GM21737 (cell line): ENCODE data around the gene TRPM5.
"Not testable (repeated sequence)": the region's sequence is repeated elsewhere in the genome, so short reads cannot be mapped to it uniquely, and the experiment has no call there.

Experiments
- ATAC-seq: cut with Tn5 transposase; IDR thresholded peaks from one replicate; pipeline ENCODE4 v1.9.1; 2021; ENCODE audit warnings: mild to moderate bottlenecking, moderate library complexity; ENCODE audit not compliant: unreplicated experiment

The TRPM5 gene

DNA sequence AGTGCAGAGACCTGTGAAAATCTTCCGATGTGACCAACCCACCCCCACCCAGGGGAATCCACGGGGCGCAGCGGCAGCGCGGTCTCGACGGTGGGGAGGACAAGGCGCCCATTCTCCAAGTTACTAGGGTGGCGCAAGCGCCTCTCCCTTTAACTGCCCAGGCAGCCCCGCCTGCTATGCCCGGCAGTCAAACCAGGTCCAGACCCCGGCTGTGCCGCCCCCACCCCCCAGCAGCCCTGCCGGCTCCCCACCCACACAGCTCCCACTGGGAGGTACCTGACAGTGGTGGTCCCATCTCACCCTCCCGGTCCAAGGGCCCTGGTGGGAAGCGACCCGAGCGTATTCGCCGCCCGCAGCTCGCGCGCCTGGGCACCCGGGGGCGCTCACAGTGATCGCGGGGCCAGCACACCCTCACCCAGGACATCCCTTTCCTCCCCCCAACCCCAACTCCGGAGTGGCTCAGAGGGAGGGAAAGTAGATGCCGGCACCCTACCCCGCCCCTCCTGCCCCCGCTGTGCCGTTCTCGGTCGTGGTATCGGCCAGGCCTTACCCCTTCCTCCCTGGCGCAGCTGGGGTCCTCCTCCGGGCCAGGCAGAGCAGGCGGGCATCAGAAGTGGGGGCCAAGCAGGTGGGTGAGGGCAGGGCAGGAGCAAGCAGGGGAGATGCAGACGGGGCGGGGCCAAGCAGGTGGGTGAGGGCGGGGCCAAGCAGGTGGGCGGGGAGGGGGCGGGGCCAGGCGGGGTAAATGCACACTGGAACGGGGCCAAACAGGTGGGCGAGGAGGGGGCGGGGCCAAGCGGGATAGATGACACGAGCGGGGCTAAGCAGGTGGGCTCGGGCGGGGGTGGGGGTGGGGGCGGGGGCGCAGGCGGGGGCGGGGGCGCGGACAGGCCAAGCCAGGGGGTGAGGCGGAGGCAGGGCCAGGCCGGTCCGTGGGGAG is at the start of gene TRPM5:
Gene TRPM5, minus strand, starts transcription at position 634 of the 940 bp plus-strand sequence. CDS start 21,478 bp downstream, outside the sequence.
- no peak for ATAC-seq

- ATAC-seq, result no peak
These were observed 44.8 kb upstream of the TRPM5 start for GRCh38 chr11:2489083-2489482.

DNA sequence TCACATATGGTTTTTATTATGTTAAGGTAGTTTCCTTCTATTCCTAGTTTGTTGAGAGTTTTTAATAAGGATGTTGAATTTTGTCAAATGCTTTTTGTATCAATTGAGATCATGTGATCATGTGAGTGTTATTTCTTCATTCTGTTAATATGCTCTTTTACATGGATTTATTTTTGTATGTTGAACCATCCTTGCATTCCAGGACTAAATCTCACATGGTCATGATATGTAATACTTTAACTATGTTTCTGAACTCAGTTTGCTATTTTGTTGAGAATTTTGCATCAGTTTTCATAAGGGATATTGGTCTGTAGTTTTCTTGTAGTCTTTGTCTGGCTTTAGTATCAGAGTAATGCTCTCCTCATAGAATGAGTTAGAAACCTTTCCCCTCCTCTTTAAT is 43.7 kb upstream of the TRPM5 start:
- ATAC-seq, result no peak

- no peak for ATAC-seq
These were observed 40.3 kb upstream of the TRPM5 start for GRCh38 chr11:2484576-2485125.

DNA sequence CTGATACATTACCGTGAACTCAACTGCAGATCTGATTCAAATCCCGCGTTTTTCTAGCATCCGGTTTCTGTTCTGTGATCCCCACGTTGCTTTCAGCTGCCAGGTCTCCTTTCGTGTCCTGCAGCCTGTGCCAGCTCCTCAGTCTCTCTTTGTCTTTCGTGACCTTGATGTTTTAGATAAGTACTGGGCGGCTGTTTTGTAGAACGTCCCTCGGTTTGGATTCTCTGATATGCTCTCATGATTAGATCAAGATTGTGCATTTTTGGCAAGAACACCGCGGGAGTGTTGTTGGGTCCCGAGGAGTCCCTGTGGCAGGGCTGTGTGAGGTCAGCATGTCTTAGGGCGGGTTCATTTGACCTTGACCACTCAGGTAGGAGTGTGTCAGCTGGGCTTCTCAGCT is 39.1 kb upstream of the TRPM5 start:
- ATAC-seq, result no peak

DNA sequence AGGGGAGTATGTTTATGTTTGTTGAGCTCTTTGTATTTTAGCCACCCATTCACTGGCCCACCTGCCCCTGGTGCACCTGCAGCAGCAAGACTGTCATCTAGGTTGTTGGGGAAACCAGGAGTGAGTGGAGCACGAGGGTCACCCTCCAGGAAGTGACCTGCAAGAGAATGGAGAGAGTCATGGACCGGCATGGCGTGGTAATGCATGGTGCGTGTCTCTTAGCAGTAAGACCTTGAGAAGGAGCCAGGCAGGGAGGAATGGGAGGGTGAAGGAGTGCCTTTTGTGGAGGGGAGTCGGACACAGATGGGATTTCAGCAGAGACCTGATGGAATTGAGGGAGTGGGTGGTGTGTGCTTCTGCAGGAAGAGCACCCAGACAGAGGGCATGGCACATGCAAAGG is 38.4 kb upstream of the TRPM5 start:
- ATAC-seq, result no peak

GRCh38 chr11:2482204-2482603 is 37.9 kb upstream of the TRPM5 start:
- no peak for ATAC-seq

DNA sequence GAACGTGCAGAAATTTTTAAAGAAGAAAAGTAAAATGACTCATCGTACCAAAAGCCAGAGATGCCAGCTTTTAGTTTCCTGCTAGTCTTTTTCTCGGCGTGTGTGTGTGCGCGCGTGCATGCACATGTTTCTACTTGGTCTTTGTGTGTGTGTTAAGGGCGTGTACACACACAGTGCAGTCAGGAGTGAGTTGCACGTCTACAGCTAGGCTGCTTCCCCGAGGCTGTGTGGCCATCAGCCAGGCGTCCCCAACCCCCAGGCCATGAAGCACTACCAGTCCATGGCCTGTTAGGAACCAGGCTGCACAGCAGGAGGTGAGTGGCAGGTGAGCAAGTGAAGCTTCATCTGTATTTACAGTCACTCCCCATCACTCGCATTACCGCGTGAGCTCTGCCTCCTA is 36.9 kb upstream of the TRPM5 start:
- no peak for ATAC-seq

- ATAC-seq, result no peak
These were observed 36.5 kb upstream of the TRPM5 start for GRCh38 chr11:2480874-2481220.

DNA sequence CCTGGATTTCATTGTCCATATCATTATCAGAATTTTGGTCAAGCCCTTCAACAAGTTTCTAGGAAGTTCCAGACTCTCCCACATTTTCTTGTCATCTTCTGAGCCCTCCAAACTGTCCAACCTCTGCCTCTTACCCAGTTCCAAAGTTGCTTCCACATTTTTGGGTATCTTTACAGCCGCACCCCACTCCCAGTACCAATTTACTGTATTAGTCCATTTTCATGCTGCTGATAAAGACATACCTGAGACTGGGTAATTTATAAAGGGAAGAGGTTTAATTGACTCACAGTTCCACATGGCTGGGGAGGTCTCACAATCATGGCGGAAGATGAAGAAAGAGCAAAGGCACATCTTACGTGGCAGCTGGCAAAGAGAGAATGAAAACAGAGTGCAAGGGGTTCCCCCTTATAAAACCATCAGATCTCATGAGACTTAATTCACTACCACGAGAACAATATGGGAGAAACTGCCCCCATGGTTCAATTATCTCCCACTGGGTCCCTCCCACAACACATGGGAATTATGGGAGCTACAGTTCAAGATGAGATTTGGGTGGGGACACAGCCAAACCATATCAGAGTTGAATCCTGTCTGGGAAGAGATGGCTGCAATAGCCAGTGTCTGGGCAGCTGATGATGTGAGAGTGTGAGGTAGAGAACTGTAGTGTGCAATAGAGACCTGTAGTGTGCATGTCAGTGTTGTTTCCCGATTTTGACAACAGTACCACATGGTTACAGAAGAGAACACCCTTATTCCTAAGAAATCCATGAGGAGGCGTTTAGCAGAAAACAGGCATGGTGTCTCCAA is 36.0 kb upstream of the TRPM5 start:
- not testable (repeated sequence) for ATAC-seq

DNA sequence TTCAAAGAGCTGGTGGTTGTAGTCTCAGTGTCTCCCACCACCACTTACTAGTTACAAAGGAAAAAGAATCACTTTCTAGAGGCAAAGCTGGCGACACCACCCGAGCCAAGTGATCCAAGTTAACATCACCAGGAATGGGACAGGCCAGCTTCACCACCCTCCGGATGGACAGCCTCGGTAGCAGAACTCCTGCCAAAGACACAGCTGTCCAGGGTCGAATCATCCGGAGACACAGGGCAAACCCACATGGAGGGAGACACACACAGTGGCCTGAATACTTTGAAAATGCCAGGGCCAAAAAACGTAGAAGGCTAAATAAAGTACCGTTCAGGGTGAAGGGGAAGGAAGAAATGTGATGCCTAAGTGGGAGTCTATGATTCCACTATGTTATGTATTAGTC is 33.6 kb upstream of the TRPM5 start:
- no peak for ATAC-seq

DNA sequence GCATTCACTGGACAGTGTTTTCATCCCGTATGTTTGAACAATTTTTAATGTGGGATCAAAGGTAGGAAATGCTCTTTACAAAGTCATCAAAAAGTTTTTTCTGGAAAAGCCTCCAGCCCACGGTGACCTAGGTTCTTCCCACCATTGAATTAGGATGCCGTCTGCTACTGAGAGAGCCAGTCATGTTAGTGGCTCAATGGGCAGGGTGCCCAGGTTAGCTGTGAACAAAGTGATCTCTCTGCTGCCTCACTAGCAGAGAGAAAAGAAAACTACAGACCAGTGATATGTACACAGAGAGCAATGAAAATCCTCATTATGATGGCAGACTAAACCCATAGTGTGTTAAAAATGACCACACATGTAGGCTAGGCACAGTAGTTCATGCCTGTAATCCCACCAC is 32.9 kb upstream of the TRPM5 start:
- ATAC-seq, result no peak

DNA sequence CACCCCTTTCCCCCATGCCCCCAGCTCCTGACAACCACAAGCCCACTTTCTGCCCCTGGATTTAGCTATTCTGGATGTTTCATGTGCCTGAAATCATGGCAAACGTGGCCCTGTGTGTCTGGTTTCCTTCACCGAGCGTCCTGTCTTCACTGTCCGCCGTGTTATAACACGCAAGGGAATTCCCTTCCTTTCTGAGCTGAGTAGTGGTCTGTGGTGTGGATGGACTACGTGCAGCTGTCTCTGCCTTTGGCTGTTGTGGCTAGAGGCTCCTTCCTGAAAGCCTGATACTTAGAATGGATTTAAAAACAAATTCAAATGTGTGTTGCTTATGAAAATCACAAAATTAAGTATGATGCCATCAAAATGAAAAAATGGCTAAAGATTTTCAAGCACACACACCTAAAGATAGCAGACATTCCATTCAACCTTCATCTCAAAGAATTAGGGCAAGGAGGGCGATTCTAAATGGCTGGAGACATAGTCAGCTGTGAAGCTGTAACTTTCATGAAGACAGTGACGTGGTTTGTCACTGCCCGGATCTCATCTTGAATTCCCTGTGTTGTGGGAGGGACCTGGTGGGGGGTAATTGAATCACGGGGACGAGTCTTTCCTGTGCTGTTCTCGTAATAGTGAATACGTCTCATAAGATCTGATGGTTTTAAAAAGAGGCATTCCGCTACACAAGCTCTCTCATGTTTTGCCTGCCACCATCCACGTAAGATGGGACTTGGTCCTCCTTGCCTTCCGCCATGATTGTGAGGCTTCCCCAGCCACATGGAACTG is 31.0 kb upstream of the TRPM5 start:
- no peak for ATAC-seq

DNA sequence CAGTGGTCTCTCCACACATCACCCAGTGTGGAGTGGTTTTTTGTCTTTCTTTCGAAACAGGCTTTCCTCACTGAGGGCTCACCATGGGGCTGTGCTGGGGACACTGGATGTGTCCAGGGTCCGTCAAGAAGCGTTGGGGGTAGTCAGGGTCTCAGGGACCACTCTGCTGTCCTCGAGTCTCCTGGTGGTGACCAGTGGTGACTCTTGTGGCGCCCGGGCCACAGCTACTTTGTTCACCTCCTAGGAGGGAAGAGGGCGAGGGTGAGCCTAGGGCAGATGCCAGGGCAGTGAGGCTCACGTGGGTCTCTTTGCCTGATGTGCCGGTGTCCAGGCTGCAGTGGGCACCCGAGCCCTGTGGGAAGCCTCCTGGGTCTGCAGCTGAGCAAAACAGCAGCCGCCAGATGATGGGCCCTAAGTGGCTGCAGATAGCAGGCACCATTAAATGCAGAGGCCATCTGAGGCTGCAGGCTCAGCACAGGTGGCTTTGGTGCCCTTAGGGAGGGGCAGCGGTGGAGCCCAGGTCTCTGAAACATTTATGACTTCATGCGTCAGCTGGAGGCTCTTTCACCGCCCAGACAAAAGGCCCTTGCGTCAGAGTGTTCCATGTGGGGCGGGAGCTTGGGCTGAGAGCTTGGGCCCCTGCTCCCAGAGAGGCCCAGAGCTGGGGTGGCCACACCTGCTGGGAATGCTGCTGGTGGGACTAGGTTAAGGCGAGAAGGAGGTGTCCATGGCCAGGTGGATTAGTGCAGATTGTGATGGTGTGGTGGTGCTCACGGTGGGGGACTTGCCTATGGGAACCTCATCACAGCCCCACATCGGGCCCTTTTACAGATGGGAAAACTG is 30.0 kb upstream of the TRPM5 start:
- ATAC-seq, result no peak

GRCh38 chr11:2473361-2474058 is 29.2 kb upstream of the TRPM5 start:
- ATAC-seq, result no peak

DNA sequence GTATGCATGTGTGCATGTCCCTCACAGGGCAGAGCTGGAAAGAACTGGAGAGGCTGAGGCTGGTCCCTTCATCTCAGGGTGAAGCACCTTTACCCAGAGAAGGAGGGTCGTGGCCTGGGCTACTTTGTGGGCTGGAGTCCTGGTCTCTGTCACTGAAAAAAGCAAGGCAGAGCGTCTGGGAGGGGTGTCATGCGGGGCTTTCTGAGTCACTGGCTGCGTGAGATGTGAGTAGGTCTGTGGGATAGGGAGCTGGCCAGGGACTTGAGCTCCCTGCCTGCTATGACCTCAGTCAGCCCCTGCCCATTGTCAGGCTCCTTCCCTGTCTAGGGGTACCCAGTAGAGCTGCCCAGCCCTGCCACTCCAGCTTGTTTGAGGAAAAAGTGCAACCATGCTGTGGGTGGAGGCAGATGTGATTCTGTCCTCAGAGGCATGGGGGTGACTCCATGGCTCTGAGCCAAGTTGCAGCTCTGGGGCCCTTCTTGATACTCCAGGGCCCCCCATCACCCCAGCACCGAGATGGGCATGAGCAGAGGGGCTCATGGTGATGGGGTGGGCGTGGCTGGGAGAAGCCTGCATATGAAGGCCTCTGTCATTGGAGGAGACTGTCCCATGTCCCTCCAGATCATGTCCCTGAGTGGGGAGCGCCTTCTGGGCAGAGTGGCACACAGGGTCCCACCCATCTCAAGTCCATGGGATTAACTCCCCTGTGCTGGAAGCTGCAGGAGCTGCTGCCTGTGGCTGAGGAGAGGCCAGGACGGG is 28.3 kb upstream of the TRPM5 start:
- no peak for ATAC-seq

- no peak for ATAC-seq
These were observed 27.4 kb upstream of the TRPM5 start for GRCh38 chr11:2471804-2472096.

- ATAC-seq, result no peak
These were observed 26.9 kb upstream of the TRPM5 start for GRCh38 chr11:2471048-2471803.
